ENCODE results near the gene CCL3.
"Not testable (repeated sequence)": the region's sequence is repeated elsewhere in the genome, so short reads cannot be mapped to it uniquely, and the experiment has no call there.

GRCh38 chr17:36115649-36115977 lies 25.7 kb upstream of the CCL3 start:
- not testable (repeated sequence) for TF ChIP-seq POLR2A, EP300 (IDR thresholded peaks at IDR 0.05)
- TF ChIP-seq, protein P1, sequence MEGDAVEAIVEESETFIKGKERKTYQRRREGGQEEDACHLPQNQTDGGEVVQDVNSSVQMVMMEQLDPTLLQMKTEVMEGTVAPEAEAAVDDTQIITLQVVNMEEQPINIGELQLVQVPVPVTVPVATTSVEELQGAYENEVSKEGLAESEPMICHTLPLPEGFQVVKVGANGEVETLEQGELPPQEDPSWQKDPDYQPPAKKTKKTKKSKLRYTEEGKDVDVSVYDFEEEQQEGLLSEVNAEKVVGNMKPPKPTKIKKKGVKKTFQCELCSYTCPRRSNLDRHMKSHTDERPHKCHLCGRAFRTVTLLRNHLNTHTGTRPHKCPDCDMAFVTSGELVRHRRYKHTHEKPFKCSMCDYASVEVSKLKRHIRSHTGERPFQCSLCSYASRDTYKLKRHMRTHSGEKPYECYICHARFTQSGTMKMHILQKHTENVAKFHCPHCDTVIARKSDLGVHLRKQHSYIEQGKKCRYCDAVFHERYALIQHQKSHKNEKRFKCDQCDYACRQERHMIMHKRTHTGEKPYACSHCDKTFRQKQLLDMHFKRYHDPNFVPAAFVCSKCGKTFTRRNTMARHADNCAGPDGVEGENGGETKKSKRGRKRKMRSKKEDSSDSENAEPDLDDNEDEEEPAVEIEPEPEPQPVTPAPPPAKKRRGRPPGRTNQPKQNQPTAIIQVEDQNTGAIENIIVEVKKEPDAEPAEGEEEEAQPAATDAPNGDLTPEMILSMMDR (IDR thresholded peaks at IDR 0.05): not testable (repeated sequence)

Measured in ovary (tissue), 3 donors.